NCI-H2029 treated with DMSO at 0.1 percent for 48 hours (cell line): ENCODE measurements around the gene IMMP2L.
"Not testable (repeated sequence)": the region's sequence is repeated elsewhere in the genome, so short reads cannot be mapped to it uniquely, and the experiment has no call there.

Source experiments
- DNase-seq: peaks from one replicate; lab custom pipeline; 2025; lab: John Stamatoyannopoulos, UW

IMMP2L gene

DNA sequence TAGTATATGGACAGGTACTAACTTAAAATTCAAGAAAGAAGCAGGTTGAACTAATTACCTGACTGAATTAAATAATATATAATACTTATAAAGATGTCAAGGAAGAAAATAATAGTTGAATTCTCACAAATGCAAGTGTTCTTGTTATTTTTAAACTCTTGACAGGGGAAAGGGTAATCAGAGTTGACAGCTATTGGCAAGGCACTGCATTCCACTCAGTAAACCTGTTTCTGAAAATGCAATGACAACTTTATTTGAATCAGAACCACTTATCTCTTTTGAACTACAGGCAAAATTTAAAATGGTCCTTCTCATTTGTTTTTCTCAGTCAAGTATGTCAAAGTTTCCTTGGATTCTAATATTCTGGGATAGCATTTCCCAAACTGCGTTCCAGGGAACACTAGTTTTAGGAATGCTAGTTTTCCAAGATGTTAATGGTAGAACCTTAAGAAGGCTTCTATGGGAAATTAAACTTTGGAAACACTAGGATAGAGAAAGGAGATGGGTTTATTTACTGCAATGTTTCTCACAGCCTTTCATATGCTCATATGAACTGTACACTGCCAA lies 575.1 kb downstream of the IMMP2L start:
- DNase-seq = no peak

GRCh38 chr7:110983822-110984456 lies 578.4 kb downstream of the IMMP2L start:
- DNase-seq = no peak

DNA sequence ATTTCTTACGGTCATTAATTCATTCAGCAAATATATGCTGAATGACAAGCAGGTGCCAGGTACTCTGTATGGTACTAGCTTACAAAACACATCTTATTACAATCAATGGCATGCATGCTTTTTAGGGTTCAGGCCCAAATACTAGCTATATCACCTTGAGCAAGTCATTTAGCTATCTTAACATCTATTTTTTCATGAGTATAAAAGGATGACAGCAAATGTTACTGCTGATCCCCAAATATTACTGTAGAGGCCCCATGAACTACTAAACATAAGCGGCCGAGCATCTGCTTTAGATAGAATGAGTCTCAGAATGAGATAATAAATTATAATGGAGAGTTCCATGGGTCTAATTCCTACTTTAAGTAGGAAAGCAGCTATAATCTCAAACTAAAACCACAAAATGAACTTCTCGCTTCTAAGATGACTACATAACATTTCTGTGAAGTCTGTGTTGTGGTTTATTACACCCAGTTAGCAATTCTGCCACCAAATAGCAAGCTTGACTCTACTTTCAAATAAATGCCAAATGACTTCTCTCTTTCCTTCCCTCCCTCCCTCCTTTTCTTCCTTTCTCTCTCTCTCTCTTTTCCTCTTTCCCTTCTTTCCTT lies 585.1 kb downstream of the IMMP2L start:
- no peak for DNase-seq

- no peak for DNase-seq
These were observed 586.8 kb downstream of the IMMP2L start for GRCh38 chr7:110975486-110975885.

DNA sequence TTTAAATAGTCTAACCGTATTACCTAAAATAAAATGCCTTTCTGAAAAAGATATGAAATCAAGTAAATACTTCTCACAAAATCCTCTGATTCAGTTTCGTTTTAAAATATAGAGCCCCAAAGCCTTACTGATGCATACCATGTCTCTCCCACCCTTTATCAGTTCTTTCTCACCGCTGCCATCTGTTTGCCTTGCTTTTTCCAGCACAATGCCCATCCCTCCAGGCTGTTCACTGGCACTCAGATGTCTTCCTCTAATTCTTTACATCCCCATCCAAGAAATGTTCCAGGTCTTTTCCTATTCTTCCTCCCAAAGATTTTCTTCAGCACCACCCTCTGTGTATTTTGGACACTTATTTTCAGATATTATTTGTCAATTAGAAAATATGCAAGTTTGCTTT lies 587.9 kb downstream of the IMMP2L start:
- DNase-seq = no peak

GRCh38 chr7:110973196-110973990 lies 588.9 kb downstream of the IMMP2L start:
- no peak for DNase-seq

DNA sequence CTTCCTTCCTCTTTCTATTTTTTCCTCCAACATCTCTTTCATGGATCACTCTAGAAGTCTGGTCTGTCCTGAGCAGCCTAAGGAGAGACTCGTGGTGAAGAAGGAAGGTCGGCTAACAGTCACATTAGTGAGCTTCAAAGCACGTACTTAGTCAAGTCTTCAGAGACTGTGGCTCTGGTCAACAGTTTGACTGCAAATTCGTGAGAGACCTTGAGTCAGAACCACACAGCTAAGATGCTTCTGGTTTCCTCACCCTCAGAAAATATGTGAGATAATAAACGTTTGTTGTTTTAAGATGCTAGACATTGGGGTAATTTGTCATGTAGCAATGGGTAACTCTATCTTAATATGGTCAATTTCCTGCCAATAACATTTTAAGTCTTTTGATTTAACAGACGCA lies 597.5 kb downstream of the IMMP2L start:
- DNase-seq = no peak

- no peak for DNase-seq
These were observed 599.5 kb downstream of the IMMP2L start for GRCh38 chr7:110962826-110963225.

GRCh38 chr7:110962374-110962773 lies 599.9 kb downstream of the IMMP2L start:
- DNase-seq = no peak

DNA sequence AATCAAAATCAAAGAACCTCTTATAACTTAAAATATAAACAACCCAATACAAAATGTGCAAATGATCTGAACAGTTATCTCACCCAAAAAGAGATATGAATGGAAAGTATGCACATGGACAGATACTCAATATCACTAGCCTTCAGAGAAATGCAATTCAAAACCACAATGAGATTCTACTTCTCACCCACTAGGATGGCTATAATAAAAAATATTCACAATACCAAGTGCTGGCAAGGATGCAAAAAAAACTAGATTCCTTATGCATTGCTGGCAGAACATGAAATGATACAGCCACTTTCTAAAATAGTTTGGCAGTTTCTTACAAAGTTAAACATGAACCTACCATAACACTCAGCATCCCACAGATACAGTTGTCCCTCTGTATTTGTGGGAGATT lies 601.5 kb downstream of the IMMP2L start:
- DNase-seq = no peak

GRCh38 chr7:110948280-110948679 lies 614.0 kb downstream of the IMMP2L start:
- DNase-seq = no peak

DNA sequence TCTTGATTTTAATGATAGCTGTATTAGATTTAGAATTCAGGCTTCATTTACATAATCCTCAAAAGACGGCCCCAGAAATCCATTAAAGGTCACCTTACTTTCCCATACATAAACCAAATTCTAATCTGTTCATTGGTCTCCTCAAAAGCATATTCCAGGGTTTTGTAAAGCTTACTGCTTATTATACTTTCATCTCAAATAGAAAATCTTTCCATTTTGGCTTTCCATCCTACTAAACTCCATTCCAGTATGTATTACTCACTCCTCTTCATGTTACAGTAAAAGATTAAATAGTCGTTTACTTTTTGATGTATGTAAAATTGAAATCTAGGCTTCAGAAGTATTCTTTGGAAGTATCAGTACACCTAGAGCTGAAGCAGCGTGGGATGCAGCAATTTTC lies 614.9 kb downstream of the IMMP2L start:
- DNase-seq = no peak

DNA sequence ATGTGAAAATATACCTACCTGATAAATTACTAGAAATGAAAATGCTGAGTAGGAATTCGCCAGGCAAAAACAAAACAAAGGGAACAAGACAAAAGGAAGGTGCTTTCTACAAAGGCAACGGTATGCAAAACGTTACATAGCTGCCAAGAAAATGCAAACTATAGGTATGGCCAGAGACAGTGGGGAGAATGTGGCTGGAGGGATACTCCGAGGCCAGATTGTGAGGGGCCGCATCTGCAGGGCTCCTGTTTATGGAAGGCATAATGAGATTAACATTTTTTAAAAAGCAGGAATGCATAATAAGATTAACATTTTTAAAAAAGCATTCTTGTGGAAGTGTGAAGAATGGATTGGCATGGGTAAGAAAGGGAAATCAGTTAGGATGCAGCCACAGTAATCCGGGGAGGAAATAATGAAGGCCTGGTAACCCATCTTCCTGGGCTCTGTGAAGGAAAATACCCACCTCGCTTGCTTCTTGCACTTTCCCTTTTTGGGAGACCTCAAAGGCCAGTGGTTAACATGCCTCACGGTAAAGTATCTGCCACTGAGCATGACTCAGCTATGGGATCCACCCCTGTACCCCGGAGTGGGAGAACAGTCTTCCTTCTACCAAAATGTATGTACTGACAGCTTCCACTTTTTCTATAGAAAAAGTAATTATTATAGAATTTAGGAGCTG lies 617.2 kb downstream of the IMMP2L start:
- no peak for DNase-seq

GRCh38 chr7:110944448-110944847 lies 617.8 kb downstream of the IMMP2L start:
- no peak for DNase-seq

GRCh38 chr7:110943701-110944345 lies 618.5 kb downstream of the IMMP2L start:
- no peak for DNase-seq

- no peak for DNase-seq
These were observed 620.9 kb downstream of the IMMP2L start for GRCh38 chr7:110941385-110941784.

- DNase-seq = no peak
These were observed 621.5 kb downstream of the IMMP2L start for GRCh38 chr7:110940756-110941155.

GRCh38 chr7:110938165-110938564 lies 624.1 kb downstream of the IMMP2L start:
- no peak for DNase-seq

- not testable (repeated sequence) for DNase-seq
These were observed 625.6 kb downstream of the IMMP2L start for GRCh38 chr7:110936665-110937064.

- DNase-seq = no peak
These were observed 632.6 kb downstream of the IMMP2L start for GRCh38 chr7:110929480-110930249.

GRCh38 chr7:110922906-110923305 lies 639.4 kb downstream of the IMMP2L start:
- DNase-seq = no peak
